OCI-M1 (cell line): ENCODE data around the gene PMIS2.

Source experiments
- DNase-seq: peaks from one replicate; lab custom pipeline; 2025; lab: John Stamatoyannopoulos, UW

The PMIS2 gene

GRCh38 chr19:35556846-35557538 is 29.0 kb upstream of the PMIS2 start:
- no peak for DNase-seq

DNA sequence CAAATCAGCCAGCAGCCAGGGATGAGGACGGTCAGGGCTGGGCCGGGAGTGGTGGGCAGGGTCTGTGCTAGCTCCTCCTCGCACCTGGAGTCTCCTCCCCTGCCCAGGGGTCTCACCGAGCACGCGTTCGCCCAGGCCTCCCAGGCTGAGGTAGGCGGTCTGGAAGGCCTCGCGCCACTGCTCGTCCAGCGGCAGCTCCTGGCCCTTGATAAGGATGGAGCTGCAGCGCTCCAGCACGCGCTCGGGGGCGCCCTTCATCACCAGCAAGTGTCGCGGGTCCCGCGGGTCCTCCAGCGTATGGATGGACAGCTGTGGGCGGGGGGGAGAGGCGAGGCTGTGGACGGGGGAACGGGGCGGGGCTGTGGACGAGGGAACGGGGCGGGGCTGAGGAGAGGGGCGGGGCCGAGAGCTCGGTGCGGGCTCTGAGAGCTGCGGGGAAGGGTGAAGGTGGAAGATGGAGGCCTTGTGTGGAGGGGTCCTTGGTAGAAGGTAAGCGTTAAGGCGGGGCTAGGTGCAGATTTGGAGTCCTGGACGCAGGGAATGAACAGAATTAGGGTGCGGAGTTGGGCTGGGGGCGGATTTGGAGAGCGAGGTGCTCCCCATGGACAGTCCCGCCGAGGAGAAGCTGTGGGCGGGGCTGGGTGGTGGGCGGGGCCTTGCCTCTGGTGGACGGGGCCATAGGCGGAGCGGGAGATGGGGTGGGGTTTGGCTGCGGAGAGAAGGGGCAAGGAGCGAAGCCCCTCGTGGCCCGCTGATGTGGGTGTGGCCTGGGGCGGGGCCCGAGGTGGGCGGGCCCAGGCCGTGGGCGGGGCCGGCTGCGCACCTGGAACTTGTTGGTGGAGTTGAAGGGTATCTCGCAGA is 28.2 kb upstream of the PMIS2 start:
- DNase-seq = no peak

DNA sequence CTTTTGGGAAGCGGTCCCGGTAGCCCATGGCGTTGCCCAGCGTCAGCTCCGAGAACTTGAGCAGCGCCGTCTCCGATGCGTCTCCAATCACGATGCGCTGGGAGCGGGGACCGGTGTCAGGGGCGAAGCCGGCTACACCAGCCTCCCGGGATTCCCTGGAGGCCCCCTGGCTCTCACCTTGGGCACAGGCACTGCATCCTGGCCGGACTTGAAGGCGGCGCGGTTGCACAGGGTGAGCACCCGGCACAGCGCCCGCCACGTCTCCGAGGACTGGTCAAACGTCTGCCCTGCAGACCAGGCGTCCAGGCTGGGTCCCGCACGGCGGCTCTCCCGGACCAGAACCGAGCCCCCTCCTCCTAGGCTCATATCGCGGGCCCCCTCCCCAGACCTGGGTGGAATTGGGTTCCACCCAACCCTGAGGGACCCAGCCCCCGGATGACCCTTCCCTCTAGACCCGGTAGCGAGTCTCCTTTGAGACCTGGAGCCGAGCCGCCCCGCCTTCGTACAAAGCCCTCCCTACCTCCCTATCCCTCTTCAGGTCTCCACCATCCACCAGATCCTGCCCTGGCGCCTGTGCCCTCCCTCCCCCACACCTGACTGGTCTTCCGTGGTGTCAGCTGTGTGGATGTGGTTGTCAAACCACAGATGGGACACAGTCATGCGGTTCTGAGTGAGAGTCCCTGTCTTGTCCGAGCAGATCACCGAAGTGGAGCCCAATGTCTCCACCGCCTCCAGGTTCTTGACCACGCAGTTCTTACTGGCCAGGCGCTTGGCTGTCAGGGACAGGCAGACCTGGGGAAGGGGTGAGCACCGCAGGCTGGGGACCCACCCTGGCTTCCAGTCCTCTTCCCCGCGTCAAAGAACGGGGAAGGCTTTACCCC is 27.3 kb upstream of the PMIS2 start:
- no peak for DNase-seq

GRCh38 chr19:35559281-35559659 is 26.7 kb upstream of the PMIS2 start:
- DNase-seq = no peak

DNA sequence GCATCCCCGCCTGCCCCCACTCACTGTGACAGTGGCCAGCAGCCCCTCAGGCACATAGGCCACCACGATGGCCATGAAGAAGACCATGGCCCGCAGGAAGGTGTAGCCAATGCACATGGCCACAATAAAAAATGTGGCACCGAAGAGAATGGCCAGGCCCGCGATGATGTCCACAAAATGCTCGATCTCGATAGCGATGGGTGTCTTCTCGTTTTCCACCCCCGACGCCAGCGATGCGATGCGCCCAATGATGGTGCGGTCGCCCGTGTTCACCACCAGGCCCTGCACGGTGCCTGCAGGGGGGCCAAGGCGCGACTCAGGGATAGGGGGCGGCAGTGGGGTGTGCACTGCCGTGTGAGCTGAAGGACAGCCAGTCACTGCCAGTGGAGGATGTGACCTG is 26.2 kb upstream of the PMIS2 start:
- no peak for DNase-seq

GRCh38 chr19:35560271-35560670 is 25.7 kb upstream of the PMIS2 start:
- no peak for DNase-seq

GRCh38 chr19:35560677-35561076 is 25.3 kb upstream of the PMIS2 start:
- no peak for DNase-seq

DNA sequence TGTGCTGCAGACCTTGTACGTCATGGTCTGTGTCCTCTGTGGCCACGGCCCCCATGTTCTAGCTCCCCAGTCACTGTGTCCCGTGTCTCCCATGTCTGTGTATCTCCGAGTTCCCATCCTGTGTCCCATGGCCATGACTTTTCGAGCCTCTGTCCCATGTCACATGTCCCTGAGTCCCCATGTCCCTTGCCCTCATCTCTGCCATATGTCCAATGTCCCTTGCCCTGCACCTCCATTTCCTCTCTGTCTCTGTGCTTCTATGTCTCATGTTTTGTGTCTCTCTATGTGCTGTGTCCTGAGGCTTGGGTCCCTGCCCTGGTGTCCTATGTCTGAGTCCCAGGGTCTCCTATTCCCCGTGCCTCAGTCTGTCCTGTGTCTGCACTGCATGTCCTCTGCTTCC is 24.5 kb upstream of the PMIS2 start:
- DNase-seq = no peak

DNA sequence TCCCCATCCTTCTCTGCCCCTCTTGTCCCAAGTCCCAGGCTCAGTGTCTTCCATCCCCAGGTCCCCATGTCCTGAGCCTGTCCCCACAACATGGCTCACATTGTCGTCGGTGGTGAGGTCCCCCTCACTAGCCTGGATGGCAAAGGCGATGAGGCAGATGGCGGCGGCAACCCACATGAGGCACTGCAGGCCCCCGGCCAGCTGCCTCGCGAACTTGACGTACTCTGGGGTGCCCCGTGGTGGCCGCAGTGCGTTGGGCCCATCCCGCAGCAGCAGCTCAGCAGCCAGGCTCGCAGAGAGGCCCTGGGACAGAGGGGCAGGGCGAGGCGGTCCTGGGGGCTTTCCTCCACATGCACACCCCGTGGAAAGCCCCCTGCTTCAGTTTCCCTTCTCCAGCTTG is 23.6 kb upstream of the PMIS2 start:
- no peak for DNase-seq

DNA sequence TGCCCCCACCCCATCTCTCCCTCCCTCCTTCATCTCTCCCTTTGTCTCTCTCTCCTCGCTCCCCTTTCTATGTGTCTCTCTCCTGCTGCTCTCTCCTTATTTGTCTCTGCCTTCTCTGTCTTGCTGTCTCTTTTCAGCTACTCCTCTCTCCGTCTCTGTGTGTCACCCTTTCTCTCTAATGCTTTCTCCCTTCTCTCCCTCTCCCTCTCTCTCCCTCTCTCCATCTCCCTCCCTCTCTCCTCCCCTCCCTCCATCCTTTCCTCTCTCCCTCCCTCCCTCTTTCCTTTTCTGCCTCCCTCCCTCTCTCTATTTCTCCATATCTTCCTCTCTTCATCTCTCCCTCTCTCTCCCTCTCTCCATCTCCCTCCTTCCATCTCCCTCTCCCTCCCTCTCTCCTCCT is 23.2 kb upstream of the PMIS2 start:
- no peak for DNase-seq

GRCh38 chr19:35563207-35563829 is 22.7 kb upstream of the PMIS2 start, which contains the start of gene ATP4A:
TSS of gene ATP4A (minus strand) at chr19:35563658. CDS start at chr19:35563629, 29 bp downstream.
- DNase-seq = no peak

- DNase-seq = no peak
Measured at GRCh38 chr19:35565016-35565856, 20.7 kb upstream of the PMIS2 start.

GRCh38 chr19:35566738-35567137 is 19.2 kb upstream of the PMIS2 start:
- DNase-seq = no peak

DNA sequence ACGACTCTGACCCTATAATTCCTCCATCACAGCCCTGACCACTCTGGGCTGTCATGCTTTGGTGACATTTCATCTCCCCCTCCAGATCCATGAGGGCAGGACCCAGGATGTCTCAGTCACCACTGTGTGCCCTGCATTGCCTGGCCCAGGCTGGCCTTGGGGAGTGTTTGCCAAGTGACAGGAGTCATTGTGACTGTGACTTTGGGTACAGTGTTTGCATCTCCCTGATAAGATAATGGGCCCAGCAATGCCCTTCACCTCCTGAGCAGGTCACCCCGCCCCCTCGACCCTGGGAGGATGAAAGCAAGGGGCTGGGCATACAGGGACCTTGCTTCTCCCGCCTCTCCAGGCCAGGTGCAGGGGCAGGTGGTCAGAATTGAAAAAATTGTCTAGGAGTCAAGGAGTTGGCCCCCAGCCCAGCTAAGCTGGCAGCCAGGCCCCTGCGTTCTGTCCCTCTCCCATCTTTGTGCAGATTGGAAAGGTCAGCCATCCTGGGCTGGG is 16.6 kb upstream of the PMIS2 start:
- DNase-seq = no peak

DNA sequence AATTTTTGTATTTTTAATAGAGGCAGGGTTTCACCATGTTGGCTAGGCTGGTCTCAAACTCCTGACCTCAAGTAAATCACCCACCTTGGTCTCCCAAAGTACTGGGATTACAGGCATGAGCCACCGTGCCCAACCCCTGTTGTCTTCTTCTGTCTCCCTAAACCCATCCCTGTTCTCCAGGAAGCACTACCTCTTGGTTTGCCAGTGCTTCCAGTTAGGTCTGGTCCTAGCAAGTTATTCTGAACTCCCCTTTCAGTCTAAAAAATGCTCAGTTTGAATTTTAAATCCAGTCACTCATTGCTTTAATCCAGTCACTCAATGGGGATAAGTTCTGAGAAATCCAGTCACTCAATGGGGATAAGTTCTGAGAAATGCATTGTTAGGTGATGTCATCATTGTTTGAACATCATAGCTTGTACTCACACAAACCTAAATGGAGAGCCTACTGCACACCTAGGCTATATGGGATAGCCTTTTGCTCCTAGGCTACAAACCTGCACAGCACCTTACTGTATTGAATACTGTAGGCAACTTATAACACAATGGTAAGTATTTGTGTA is 14.5 kb upstream of the PMIS2 start:
- DNase-seq = no peak

DNA sequence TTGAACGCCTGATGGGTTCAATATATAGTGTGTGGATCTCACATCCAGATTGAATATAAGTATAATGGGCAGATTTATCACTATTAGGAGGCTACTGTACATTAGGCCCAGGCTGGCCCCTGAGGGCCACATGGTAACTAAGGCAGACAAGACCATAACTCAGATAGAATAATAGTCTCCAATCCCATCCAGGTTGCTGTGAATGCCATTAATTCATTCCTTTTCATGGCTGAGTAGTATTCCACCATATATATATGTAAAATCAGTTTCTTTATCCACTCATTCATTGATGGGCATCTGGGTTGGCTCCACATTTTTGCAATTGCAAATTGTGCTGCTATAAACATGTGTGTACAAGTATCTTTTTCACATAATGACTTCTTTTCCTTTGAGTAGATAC is 8.1 kb upstream of the PMIS2 start:
- no peak for DNase-seq

GRCh38 chr19:35578707-35579106 is 7.3 kb upstream of the PMIS2 start:
- DNase-seq = no peak

GRCh38 chr19:35582760-35583159 is 3.2 kb upstream of the PMIS2 start:
- no peak for DNase-seq

GRCh38 chr19:35587321-35587720 is 1.3 kb downstream of the PMIS2 start:
- no peak for DNase-seq

- no peak for DNase-seq
Measured at GRCh38 chr19:35590875-35591274, 4.9 kb downstream of the PMIS2 start.

GRCh38 chr19:35592226-35592625 is 6.3 kb downstream of the PMIS2 start:
- peak; percentile 39 for DNase-seq
